Measurements from ENCODE around the gene DGLUCY.
A peak's percentile ranks its signal among the peaks of the same experiment; 100 is the strongest.
"Not testable (repeated sequence)": the region's sequence is repeated elsewhere in the genome, so short reads cannot be mapped to it uniquely, and the experiment has no call there.

Gene DGLUCY

GRCh38 chr14:91169951-91170350, 56.1 kb downstream of the DGLUCY start:
- no peak for DNase-seq (ENCODE audit: low read depth)

GRCh38 chr14:91170504-91171121, 56.7 kb downstream of the DGLUCY start:
- no peak for DNase-seq (ENCODE audit: low read depth)

DNA sequence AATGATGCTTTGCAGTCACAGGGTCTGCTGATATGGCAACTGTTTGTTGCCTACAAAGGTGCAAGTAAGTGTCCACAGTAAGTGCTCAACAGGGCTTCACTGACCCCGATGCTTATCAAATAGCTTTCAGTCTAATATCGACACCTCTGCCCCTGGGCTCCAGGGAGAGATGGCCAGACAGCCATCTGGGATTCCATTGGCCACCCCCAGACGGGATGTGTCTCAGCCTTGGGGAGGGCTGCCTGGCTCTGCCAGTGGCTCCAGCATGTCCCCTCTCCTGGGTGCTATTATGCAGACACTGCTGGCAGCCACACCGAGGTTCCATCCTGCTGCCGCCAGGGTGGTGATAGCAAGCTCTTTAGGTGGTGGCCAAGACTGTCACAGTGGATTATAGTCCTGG, 57.4 kb downstream of the DGLUCY start:
- no peak for DNase-seq (ENCODE audit: low read depth)

GRCh38 chr14:91173221-91173670, 59.4 kb downstream of the DGLUCY start:
- peak; percentile 73 for DNase-seq (ENCODE audit: low read depth)

- DNase-seq (ENCODE audit: low read depth): no peak
Measured at GRCh38 chr14:91173904-91174303, 60.0 kb downstream of the DGLUCY start.

DNA sequence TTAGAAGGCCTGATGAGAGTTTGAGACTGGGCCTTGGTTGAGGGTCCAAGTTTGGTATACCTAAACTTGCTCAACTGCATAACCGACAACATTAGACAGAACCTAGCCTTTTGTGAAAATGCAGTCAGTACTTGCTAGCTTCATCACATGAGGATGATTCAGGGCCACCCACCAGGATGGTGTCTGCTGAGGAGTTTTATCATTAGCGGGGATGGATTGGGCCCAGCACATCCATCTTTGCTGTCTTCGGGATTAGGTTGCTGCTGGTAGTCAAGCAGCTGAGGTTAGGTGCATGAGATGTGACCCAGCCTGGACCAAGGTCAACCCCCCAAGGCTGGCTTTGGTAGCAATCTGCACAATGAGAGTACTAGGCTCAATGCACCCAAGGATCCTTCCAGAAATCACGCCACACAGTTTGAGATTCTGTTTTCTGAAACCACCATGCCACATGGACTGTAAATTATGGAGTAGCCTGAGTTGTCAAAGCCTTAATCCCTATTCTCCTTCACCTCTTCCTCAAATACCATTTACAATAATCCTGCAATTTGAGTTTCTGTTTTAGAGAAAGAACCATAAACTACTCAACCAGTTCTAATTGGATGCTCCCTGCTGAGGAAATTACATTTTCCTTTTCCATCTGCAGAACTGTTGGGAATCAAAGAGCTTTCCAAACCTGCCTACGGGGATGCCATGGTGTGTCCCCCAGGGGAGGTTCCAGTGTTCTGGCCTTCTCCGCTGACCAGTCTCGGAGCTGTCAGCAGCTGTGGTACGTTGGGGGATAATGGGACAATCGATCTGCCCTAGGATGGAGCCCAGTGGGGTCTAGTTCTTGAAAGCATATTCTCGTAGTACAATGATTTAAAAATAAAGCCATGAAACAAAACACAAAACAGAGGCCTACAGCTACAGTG, 61.7 kb downstream of the DGLUCY start:
- no peak for DNase-seq (ENCODE audit: low read depth)

GRCh38 chr14:91177073-91178034, 63.5 kb downstream of the DGLUCY start:
- DNase-seq (ENCODE audit: low read depth): peak; percentile 47

- no peak for DNase-seq (ENCODE audit: low read depth)
Measured at GRCh38 chr14:91180611-91181010, 66.7 kb downstream of the DGLUCY start.

- not testable (repeated sequence) for DNase-seq (ENCODE audit: low read depth)
Measured at GRCh38 chr14:91182753-91183152, 68.9 kb downstream of the DGLUCY start.

DNA sequence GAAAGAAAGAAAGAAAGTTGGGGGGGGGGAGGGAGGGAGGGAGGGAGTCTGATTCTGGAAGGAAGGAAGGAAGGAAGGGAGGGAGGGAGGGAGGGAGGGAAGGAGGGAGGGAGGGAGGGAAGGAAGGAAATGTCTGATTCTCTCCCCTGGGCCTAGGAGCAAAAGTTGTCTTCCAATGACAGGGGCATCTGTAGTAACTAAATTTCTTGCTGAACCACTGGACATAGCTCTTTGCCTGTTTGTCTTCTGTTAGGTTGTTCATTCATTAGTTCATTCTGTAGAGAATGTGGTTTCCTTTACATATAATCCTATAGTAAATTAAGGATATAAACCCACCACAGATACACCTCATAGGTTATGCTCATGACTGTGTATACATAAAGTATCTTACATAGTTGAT, 70.7 kb downstream of the DGLUCY start:
- DNase-seq (ENCODE audit: low read depth): no peak

DNA sequence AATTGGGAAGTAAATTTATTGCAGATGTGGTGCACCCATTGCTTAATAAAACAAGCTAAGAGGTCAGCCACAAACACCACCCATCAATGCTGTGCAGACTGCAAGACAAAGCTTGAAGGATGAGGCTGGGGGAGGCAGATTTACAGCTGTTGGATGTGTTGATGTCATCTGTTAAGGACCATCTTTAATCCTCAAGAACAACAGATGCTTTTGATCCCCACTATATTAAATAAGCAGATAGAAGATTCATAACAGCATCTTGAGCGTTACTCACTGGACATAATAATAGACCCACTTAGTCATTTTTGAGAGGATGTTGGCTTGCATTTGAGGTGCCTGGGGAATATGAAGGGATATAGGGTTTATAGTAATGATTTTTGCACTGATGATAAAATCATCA, 71.8 kb downstream of the DGLUCY start:
- DNase-seq (ENCODE audit: low read depth): no peak

- DNase-seq (ENCODE audit: low read depth): no peak
Measured at GRCh38 chr14:91186515-91187066, 72.7 kb downstream of the DGLUCY start.

DNA sequence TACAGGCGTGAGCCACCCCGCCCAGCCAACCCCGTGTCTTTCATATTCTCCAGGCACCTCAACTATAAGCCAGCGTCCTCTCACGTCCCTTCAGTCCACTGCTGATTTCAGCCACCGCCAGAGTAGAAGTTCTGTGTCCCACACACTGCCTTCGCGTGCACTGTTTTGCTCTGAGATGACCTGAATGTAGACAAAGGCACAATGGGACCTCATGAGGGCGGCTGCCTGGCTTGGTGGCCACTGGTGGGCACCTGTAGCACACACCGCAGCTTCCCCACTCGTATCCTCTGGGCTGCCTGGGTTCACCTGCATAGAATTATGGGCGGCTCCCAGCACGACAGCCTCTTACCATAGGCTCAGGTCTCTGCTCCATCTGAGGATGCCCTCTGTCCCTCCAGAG, 73.4 kb downstream of the DGLUCY start:
- no peak for DNase-seq (ENCODE audit: low read depth)

- no peak for DNase-seq (ENCODE audit: low read depth)
Measured at GRCh38 chr14:91190853-91191252, 77.0 kb downstream of the DGLUCY start.

- no peak for DNase-seq (ENCODE audit: low read depth)
Measured at GRCh38 chr14:91193069-91193468, 79.2 kb downstream of the DGLUCY start.

DNA sequence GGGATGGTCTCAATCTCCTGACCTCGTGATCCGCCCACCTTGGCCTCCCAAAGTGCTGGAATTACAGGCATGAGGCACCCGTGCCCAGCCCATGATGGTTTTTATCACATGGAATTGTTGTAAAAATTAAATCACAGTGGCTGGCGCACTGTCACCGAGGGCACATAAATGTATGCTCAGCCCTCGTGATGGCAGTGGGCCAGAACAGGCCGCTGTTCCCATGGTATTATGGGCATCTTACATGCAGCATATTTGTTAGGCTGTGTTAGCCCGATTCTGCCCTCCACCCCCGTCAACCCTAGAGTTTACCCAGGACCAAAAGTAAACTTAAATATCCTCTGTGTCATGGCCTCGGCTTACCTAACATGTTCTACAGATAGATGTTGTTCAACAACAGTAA, 82.0 kb downstream of the DGLUCY start:
- no peak for DNase-seq (ENCODE audit: low read depth)

- no peak for DNase-seq (ENCODE audit: low read depth)
Measured at GRCh38 chr14:91197631-91198030, 83.8 kb downstream of the DGLUCY start.

DNA sequence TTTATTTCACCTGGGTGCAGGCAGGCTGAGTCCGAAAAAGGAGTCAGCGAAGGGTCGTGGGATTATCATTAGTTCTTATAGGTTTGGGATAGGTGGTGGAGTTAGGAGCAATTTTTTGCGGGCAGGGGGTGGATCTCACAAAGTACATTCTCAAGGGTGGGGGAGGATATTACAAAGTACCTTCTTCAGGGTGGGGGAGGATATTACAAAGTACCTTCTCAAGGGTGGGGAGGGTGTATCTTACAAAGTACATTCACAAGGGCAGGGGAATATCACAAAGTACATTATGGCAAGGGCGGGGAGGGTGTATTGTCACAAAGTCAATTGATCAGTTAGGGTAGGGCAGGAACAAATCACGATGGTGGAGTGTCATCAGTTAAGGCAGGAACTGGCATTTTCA, 86.9 kb downstream of the DGLUCY start:
- not testable (repeated sequence) for DNase-seq (ENCODE audit: low read depth)

GRCh38 chr14:91202234-91202974, 88.5 kb downstream of the DGLUCY start:
- no peak for DNase-seq (ENCODE audit: low read depth)

GRCh38 chr14:91204657-91205056, 90.8 kb downstream of the DGLUCY start:
- no peak for DNase-seq (ENCODE audit: low read depth)

- DNase-seq (ENCODE audit: low read depth): no peak
Measured at GRCh38 chr14:91205459-91205858, 91.6 kb downstream of the DGLUCY start.

All from activated T-cell treated with anti-CD3 and anti-CD28 coated beads for 1 hour (primary cell).